ENCODE measurements around the gene FOXP1. TPM values are rescaled to one million over a fixed set of nuclear protein-coding genes. Genes with fewer than 3 reads are reported as not detected.

Gene FOXP1
- total and polyA plus RNA-seq, 3 donors from 2014 or later, result 37.8 to 105 (median 75.9) TPM

- TF ChIP-seq CTCF (IDR thresholded peaks at IDR 0.05) (no peak), POLR2A (IDR thresholded peaks at IDR 0.05) (no peak)
- intact Hi-C loops (cut with DNase I; ENCODE audit: low total_unique reads), result no loop called here
- no peak for DNase-seq
- peaks cover 25% of the 10 kb centered on the region for H3K4me1 ChIP-seq
- WGBS, 2 donors, result 81 to 85% methylated on average over 3 of the region's 3 CpGs
- no peak overlapping the region for H3K27ac ChIP-seq
- no peaks in the 10 kb centered on the region for H3K9me3 ChIP-seq
- H3K4me3 ChIP-seq, result no peak overlapping the region
- H3K36me3 ChIP-seq (ENCODE audit: low read depth, missing control alignments), result no peaks in the 10 kb centered on the region
- H3K27me3 ChIP-seq, result no peaks in the 10 kb centered on the region
Observed at GRCh38 chr3:71498543-71498942, 85.0 kb downstream of the FOXP1 start.

- H3K27ac ChIP-seq, result no peak overlapping the region
- no peaks in the 10 kb centered on the region for H3K27me3 ChIP-seq
- peaks cover 25% of the 10 kb centered on the region for H3K4me1 ChIP-seq
- no peaks in the 10 kb centered on the region for H3K36me3 ChIP-seq (ENCODE audit: low read depth, missing control alignments)
- 76 to 80% methylated on average over 5 of the region's 5 CpGs for WGBS, 2 donors
- TF ChIP-seq CTCF (IDR thresholded peaks at IDR 0.05), result no peak
- no peak for TF ChIP-seq POLR2A (IDR thresholded peaks at IDR 0.05)
- no peak for DNase-seq
- intact Hi-C loops (cut with DNase I; ENCODE audit: low total_unique reads), result no loop called here
- no peaks in the 10 kb centered on the region for H3K9me3 ChIP-seq
- H3K4me3 ChIP-seq, result no peak overlapping the region
Observed at GRCh38 chr3:71497971-71498444, 85.5 kb downstream of the FOXP1 start.

GRCh38 chr3:71497367-71497897 lies 86.1 kb downstream of the FOXP1 start:
- WGBS, 2 donors, result 67 to 75% methylated on average over 1 of the region's 1 CpG
- Histone ChIP-seq H3K4me3 (no peak overlapping the region), H3K27me3 (no peaks in the 10 kb centered on the region), H3K27ac (peak overlapping the region; percentile 2 to 75), H3K9me3 (no peaks in the 10 kb centered on the region), H3K36me3 (ENCODE audit: low read depth, missing control alignments) (no peaks in the 10 kb centered on the region), H3K4me1 (peaks cover 25% of the 10 kb centered on the region)
- intact Hi-C loops (cut with DNase I; ENCODE audit: low total_unique reads), result no loop called here
- no peak for TF ChIP-seq CTCF (IDR thresholded peaks at IDR 0.05)
- no peak for TF ChIP-seq POLR2A (IDR thresholded peaks at IDR 0.05)
- DNase-seq, result peak; percentile 36

- no peak for DNase-seq
- H3K27ac ChIP-seq, result peak overlapping the region; percentile 58 to 75
- H3K9me3 ChIP-seq, result no peaks in the 10 kb centered on the region
- H3K4me3 ChIP-seq, result no peak overlapping the region
- intact Hi-C loops (cut with DNase I; ENCODE audit: low total_unique reads), result no loop called here
- peaks cover 25% of the 10 kb centered on the region for H3K4me1 ChIP-seq
- TF ChIP-seq CTCF (IDR thresholded peaks at IDR 0.05), result no peak
- TF ChIP-seq POLR2A (IDR thresholded peaks at IDR 0.05), result no peak
- H3K36me3 ChIP-seq (ENCODE audit: low read depth, missing control alignments), result no peaks in the 10 kb centered on the region
- 78 to 89% methylated on average over 5 of the region's 5 CpGs for WGBS, 2 donors
- H3K27me3 ChIP-seq, result no peaks in the 10 kb centered on the region
Observed at GRCh38 chr3:71495708-71496472, 87.6 kb downstream of the FOXP1 start.
